GM21515 (cell line): ENCODE measurements around the gene TBC1D25.

ENCODE experiments used
- ATAC-seq: cut with Tn5 transposase; IDR thresholded peaks from one replicate; pipeline ENCODE4 v1.9.1; 2021; ENCODE audit not compliant: unreplicated experiment

The TBC1D25 gene

GRCh38 chrX:48598614-48599013, 59.1 kb downstream of the TBC1D25 start:
- no peak for ATAC-seq

DNA sequence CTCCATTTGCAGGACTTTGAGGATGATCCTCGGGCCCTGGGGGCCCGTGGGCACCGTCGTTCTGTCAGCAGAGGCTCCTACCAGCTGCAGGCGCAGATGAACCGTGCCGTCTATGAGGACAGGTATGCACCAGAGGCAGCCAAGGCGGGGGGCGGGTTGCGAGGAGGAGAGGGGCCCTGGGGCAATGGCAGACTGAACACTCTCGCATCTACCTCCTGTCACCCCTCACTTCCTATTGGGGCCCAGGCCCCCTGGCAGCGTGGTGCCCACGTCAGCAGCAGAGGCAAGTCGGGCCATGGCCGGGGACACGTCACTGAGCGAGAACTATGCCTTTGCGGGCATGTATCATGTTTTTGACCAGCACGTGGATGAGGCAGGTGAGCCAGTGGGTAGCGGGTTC, 59.8 kb downstream of the TBC1D25 start:
- no peak for ATAC-seq

DNA sequence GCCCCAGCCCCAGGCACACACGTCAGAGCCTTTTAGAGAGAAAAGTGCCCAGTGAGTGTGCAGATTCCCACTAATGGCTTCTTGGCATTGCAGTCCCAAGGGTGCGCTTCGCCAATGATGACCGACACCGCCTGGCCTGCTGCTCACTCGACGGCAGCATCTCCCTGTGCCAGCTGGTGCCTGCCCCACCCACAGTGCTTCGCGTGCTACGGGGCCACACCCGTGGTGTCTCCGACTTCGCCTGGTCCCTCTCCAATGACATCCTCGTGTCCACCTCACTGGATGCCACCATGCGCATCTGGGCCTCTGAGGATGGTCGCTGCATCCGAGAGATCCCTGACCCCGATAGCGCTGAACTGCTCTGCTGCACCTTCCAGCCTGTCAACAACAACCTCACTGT, 60.7 kb downstream of the TBC1D25 start:
- no peak for ATAC-seq

DNA sequence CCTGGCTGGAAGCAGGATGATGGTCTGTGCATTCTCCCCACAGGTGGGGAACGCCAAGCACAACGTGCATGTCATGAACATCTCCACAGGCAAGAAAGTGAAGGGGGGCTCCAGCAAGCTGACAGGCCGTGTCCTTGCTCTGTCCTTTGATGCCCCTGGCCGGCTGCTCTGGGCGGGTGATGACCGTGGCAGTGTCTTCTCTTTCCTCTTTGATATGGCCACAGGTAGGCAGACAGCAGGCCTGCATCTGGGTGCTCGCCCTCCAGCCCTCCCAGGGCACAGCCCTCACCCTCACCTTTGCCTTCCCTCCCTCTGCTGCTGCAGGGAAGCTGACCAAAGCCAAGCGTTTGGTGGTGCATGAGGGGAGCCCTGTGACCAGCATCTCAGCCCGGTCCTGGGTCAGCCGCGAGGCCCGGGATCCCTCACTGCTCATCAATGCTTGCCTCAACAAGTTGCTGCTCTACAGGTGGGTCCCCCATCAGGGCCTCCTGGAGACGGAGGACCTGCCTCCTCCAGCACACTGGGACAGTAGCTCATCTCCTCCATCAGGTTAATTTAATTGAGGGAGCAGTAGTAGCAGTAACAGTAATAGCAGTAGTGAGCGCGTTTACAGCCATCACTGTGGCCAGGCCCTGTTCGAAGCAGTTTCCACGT, 62.4 kb downstream of the TBC1D25 start:
- ATAC-seq: no peak

DNA sequence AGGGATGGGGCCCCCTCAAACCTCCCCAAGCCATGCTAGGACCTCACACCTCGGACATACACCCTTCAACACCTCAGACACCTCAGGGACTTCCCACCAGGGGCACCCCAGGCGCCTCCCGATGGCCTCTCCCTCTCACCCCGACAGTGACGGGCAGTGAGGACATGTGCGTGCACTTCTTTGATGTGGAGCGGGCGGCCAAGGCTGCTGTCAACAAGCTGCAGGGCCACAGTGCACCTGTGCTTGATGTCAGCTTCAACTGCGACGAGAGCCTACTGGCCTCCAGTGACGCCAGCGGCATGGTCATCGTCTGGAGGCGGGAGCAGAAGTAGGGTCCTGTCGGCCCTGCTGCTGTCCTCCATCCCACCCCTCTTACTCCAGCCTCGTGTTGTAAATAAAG, 65.2 kb downstream of the TBC1D25 start:
- ATAC-seq: no peak

DNA sequence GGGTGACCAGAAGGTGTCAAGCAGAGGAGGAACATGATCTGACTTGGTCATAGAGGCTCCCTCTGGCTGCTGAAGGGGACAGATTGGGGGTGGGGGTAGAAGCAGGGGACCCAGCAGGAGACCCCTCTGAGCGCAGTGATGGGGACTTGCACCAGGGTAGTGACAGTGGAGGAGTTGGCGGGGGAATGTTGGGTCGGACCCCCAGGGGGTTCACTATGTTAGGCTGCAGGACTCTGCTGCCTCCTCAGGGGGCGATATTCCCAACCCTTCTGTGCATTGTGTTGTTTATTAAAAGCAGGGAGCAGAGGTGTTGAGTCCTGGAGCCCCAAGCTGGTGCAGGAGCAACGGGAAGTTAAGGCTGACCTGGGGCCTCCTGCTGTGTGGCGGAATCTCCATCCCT, 66.6 kb downstream of the TBC1D25 start:
- ATAC-seq: no peak

- no peak for ATAC-seq
Measured at GRCh38 chrX:48611703-48612102, 72.2 kb downstream of the TBC1D25 start.
